GM19438 (cell line): ENCODE data around the gene SPN.
"Not testable (repeated sequence)": the region's sequence is repeated elsewhere in the genome, so short reads cannot be mapped to it uniquely, and the experiment has no call there.

ENCODE experiments used
- ATAC-seq: cut with Tn5 transposase; IDR thresholded peaks from one replicate; pipeline ENCODE4 v1.9.1; 2021; ENCODE audit warnings: low read depth; ENCODE audit not compliant: unreplicated experiment

Gene SPN

GRCh38 chr16:29699324-29700219 lies 36.5 kb downstream of the SPN start:
- no peak for ATAC-seq

- ATAC-seq: no peak
Measured at GRCh38 chr16:29700253-29700987, 37.4 kb downstream of the SPN start.

GRCh38 chr16:29701214-29701555 lies 38.1 kb downstream of the SPN start:
- no peak for ATAC-seq

GRCh38 chr16:29702269-29702668 lies 39.2 kb downstream of the SPN start:
- ATAC-seq: peak; percentile 23

- no peak for ATAC-seq
Measured at GRCh38 chr16:29705030-29705429, 42.0 kb downstream of the SPN start.

- not testable (repeated sequence) for ATAC-seq
Measured at GRCh38 chr16:29707160-29707559, 44.1 kb downstream of the SPN start.

GRCh38 chr16:29708917-29709600 lies 46.0 kb downstream of the SPN start:
- ATAC-seq: no peak

- ATAC-seq: not testable (repeated sequence)
Measured at GRCh38 chr16:29709657-29710056, 46.6 kb downstream of the SPN start.

- no peak for ATAC-seq
Measured at GRCh38 chr16:29710227-29711219, 47.5 kb downstream of the SPN start.

- no peak for ATAC-seq
Measured at GRCh38 chr16:29712809-29713208, 49.8 kb downstream of the SPN start.

GRCh38 chr16:29714396-29714795 lies 51.3 kb downstream of the SPN start:
- ATAC-seq: no peak

GRCh38 chr16:29714972-29715371 lies 51.9 kb downstream of the SPN start:
- ATAC-seq: no peak

- ATAC-seq: no peak
Measured at GRCh38 chr16:29717113-29717512, 54.1 kb downstream of the SPN start.

GRCh38 chr16:29719063-29719462 lies 56.0 kb downstream of the SPN start:
- ATAC-seq: no peak
